AG10803 (cell line): ENCODE results near the gene CRYBG2.
A peak's percentile ranks its signal among the peaks of the same experiment; 100 is the strongest.

ENCODE experiments used
- DNase-seq: peaks from one replicate; pipeline ENCODE4 v3.0.0; 2010; ENCODE audit warnings: low read depth
- H3K4me3 ChIP-seq: 2 replicates; pipeline ENCODE4 v1.5.1; 2011; ENCODE audit warnings: mild to moderate bottlenecking, low read length, control low read depth
- CTCF ChIP-seq: conservative IDR thresholded peaks from 2 replicates; pipeline ENCODE4 v1.5.1; 2011; ENCODE audit warnings: mild to moderate bottlenecking, low read length, control low read depth, inconsistent platforms

CRYBG2 gene

GRCh38 chr1:26327956-26328362 is 26.0 kb downstream of the CRYBG2 start:
- no peak for DNase-seq
- no peak overlapping the region for H3K4me3 ChIP-seq
- TF ChIP-seq CTCF: no peak

GRCh38 chr1:26324550-26324949 is 29.4 kb downstream of the CRYBG2 start:
- H3K4me3 ChIP-seq: no peak overlapping the region
- DNase-seq: no peak
- TF ChIP-seq CTCF: no peak

- DNase-seq: no peak
- H3K4me3 ChIP-seq: no peak overlapping the region
- TF ChIP-seq CTCF: no peak
These were observed 30.5 kb downstream of the CRYBG2 start for GRCh38 chr1:26323382-26323781.

GRCh38 chr1:26322042-26322331 is 31.9 kb downstream of the CRYBG2 start:
- TF ChIP-seq CTCF: no peak
- H3K4me3 ChIP-seq: no peak overlapping the region
- no peak for DNase-seq

GRCh38 chr1:26321315-26322041 is 32.5 kb downstream of the CRYBG2 start:
- peak; percentile 78 for DNase-seq

GRCh38 chr1:26320896-26321295 is 33.0 kb downstream of the CRYBG2 start:
- H3K4me3 ChIP-seq: no peak overlapping the region
- no peak for TF ChIP-seq CTCF
- DNase-seq: no peak

More at GRCh38 chr1:26321315-26322041, 32.5 kb downstream of the CRYBG2 start:
- H3K4me3 ChIP-seq: no peak overlapping the region
- peak; percentile 91 for TF ChIP-seq CTCF

- TF ChIP-seq CTCF: no peak
- no peak overlapping the region for H3K4me3 ChIP-seq
- DNase-seq: peak; percentile 16
These were observed 35.4 kb downstream of the CRYBG2 start for GRCh38 chr1:26318338-26319064.
